Measurements from ENCODE around the gene GREM2.

- no peak for TF ChIP-seq CTCF (IDR thresholded peaks at IDR 0.05)
- no peak for TF ChIP-seq POLR2A (IDR thresholded peaks at IDR 0.05)
These were observed 125.3 kb downstream of the GREM2 start for GRCh38 chr1:240486611-240487010.
